Neural cell (in vitro differentiated cells): Measurements from ENCODE around the gene LIN7B. TPM values are rescaled to one million over a fixed set of nuclear protein-coding genes. Genes with fewer than 3 reads are reported as not detected.
A peak's percentile ranks its signal among the peaks of the same experiment; 100 is the strongest.

Source experiments
- H2AFZ ChIP-seq: fragments of 200-600, 300-800 bp; sonication (generic), shearing (Covaris generic); 2 replicates; pipeline ENCODE4 v1.6.0; 2014; ENCODE audit warnings: low read depth, mild to moderate bottlenecking, antibody characterized with exemption, low read length, moderate library complexity
- H3F3A ChIP-seq: fragments of 200-600 bp; shearing (Covaris generic); 2 replicates; pipeline ENCODE4 v1.6.1; 2016; ENCODE audit warnings: mild to moderate bottlenecking, moderate library complexity, mixed read lengths, antibody characterized with exemption, low read length; ENCODE audit not compliant: insufficient read depth, poor library complexity, severe bottlenecking
- H3K27ac ChIP-seq: fragments of 200-600, 300-800 bp; sonication (generic), shearing (Covaris generic); 2 replicates; pipeline ENCODE4 v1.5.1; 2014; ENCODE audit warnings: mild to moderate bottlenecking, low read length, moderate library complexity
- H3K27me3 ChIP-seq: fragments of 300-800, 200-600 bp; sonication (generic), shearing (Covaris generic); 2 replicates; pipeline ENCODE4 v1.6.0; 2014; ENCODE audit warnings: mild to moderate bottlenecking, low read depth, low read length, moderate library complexity; ENCODE audit not compliant: insufficient read depth
- H3K36me3 ChIP-seq: fragments of 300-800, 200-600 bp; sonication (generic), shearing (Covaris generic); 2 replicates; pipeline ENCODE4 v1.5.1; 2014; ENCODE audit warnings: mild to moderate bottlenecking, antibody characterized with exemption, low read length, moderate library complexity; ENCODE audit not compliant: insufficient read depth
- H3K4me2 ChIP-seq: fragments of 300-800, 200-600 bp; sonication (generic), shearing (Covaris generic); 2 replicates; pipeline ENCODE4 v1.6.0; 2014; ENCODE audit warnings: mild to moderate bottlenecking, low read length
- H3K4me3 ChIP-seq: fragments of 300-800, 200-600 bp; sonication (generic), shearing (Covaris generic); 2 replicates; pipeline ENCODE4 v1.5.1; 2014; ENCODE audit warnings: mild to moderate bottlenecking, low read length, moderate library complexity
- H3K79me2 ChIP-seq: fragments of 200-600 bp; shearing (Covaris generic); replicated peaks from 2 replicates; pipeline ENCODE4 v1.6.0; 2014; ENCODE audit warnings: mild to moderate bottlenecking, low read length, moderate library complexity; ENCODE audit not compliant: insufficient read depth
- H3K9ac ChIP-seq: fragments of 300-800, 200-600 bp; sonication (generic), shearing (Covaris generic); 2 replicates; pipeline ENCODE4 v1.6.1; 2016; ENCODE audit warnings: mild to moderate bottlenecking, low read length, mixed read lengths
- H3K9me2 ChIP-seq: fragments of 200-600 bp; shearing (Covaris generic); 2 replicates; pipeline ENCODE4 v1.6.1; 2016; ENCODE audit warnings: mild to moderate bottlenecking, low read length, mixed read lengths; ENCODE audit not compliant: insufficient read depth
- H3K9me3 ChIP-seq: fragments of 200-600, 300-800 bp; sonication (generic), shearing (Covaris generic); 2 replicates; pipeline ENCODE4 v1.6.1; 2016; ENCODE audit warnings: mild to moderate bottlenecking, mixed run types, low read length, moderate library complexity, mixed read lengths
- H4K20me1 ChIP-seq: fragments of 200-600 bp; shearing (Covaris generic); 2 replicates; pipeline ENCODE4 v1.6.1; 2016; ENCODE audit warnings: mild to moderate bottlenecking, mixed run types; ENCODE audit not compliant: insufficient read depth
- EP300 ChIP-seq: fragments of 450-650 bp; conservative IDR thresholded peaks from 2 replicates; pipeline ENCODE4 v1.6.1; 2014; ENCODE audit warnings: antibody characterized with exemption, mild to moderate bottlenecking, moderate library complexity; ENCODE audit not compliant: poor library complexity, severe bottlenecking
- EZH2 ChIP-seq: fragments of 200-600, 300-800 bp; shearing (Covaris generic), sonication (generic); IDR thresholded peaks from 2 replicates; pipeline ENCODE4 v1.6.1; 2014; ENCODE audit warnings: antibody characterized with exemption, low read length, borderline replicate concordance, mild to moderate bottlenecking; ENCODE audit not compliant: insufficient read depth, poor library complexity, severe bottlenecking
- MXI1 ChIP-seq: fragments of 450-650 bp; conservative IDR thresholded peaks from 2 replicates; pipeline ENCODE4 v1.6.1; 2014; ENCODE audit warnings: antibody characterized with exemption, mild to moderate bottlenecking; ENCODE audit not compliant: poor library complexity, severe bottlenecking
- POLR2AphosphoS5 ChIP-seq: IDR thresholded peaks from 2 replicates; pipeline ENCODE4 v1.6.1; 2012
- RAD21 ChIP-seq: fragments of 450-650 bp; conservative IDR thresholded peaks from 2 replicates; pipeline ENCODE4 v1.6.1; 2014; ENCODE audit warnings: antibody characterized with exemption, mild to moderate bottlenecking, moderate library complexity
- REST ChIP-seq: IDR thresholded peaks from 2 replicates; pipeline ENCODE4 v1.6.1; 2012; ENCODE audit warnings: borderline replicate concordance
- SMC3 ChIP-seq: fragments of 450-650 bp; conservative IDR thresholded peaks from 2 replicates; pipeline ENCODE4 v1.6.1; 2014; ENCODE audit warnings: antibody characterized with exemption, mild to moderate bottlenecking, moderate library complexity; ENCODE audit not compliant: poor library complexity
- TAF1 ChIP-seq: IDR thresholded peaks from 2 replicates; pipeline ENCODE4 v1.6.1; 2012; ENCODE audit warnings: low read depth
- polyA plus RNA-seq: library from polyadenylated mRNA; depleted of rRNA; stranded (reverse); fragments of >200 nt; gene quantifications from 2 replicates; pipeline ENCODE4 v1.2.3, GENCODE V29; 2014
- TF ChIP-seq, protein P1 (sequence below): fragments of 450-650 bp; IDR thresholded peaks from 2 replicates; pipeline ENCODE4 v1.5.1; 2014; ENCODE audit warnings: antibody characterized with exemption, mild to moderate bottlenecking, moderate library complexity; ENCODE audit not compliant: poor library complexity, severe bottlenecking

The LIN7B gene
- polyA plus RNA-seq, 1 donor from 2014 or later: 88.7 TPM

DNA sequence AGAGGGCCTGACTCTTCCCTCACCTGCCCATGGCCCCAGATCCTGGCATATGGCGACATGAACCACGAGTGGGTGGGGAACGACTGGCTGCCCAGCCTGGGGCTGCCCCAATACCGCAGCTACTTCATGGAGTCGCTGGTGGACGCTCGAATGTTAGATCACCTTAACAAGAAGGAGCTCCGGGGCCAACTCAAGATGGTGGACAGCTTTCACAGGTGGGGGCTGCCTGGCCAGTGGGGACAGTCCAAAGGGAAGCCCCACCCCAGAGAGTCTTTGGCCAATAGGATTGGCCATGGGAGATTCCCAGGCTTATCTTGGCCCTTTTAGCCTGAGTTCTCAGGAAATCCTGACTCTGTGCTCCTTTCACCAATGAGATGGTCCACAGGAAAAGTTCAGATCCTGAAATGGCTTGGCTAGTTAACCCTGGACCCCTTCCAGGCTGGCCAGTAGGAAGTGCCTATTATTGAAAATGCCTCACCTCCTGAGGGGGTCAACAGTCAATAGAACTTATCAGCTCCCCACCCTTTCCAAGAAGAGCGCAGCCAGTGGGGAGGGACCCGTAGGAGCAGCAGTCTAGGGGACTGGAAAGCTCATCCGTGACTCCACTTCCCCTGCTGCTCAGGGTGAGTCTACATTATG lies 34.0 kb downstream of the LIN7B start:
- H3K27me3 ChIP-seq: no peaks in the 10 kb centered on the region
- no peak overlapping the region for H3K4me2 ChIP-seq
- no peak overlapping the region for H3K9ac ChIP-seq
- H3K9me3 ChIP-seq: no peaks in the 10 kb centered on the region
- no peaks in the 10 kb centered on the region for H3F3A ChIP-seq
- H3K36me3 ChIP-seq: no peaks in the 10 kb centered on the region
- no peak overlapping the region for H3K4me3 ChIP-seq
- H3K9me2 ChIP-seq: no peaks in the 10 kb centered on the region
- H2AFZ ChIP-seq: no peak overlapping the region
- no peak overlapping the region for H3K27ac ChIP-seq
- H3K79me2 ChIP-seq: no peaks in the 10 kb centered on the region
- no peaks in the 10 kb centered on the region for H4K20me1 ChIP-seq
- no peak for TF ChIP-seq POLR2AphosphoS5
- no peak for TF ChIP-seq REST
- TF ChIP-seq SMC3: no peak
- no peak for TF ChIP-seq TAF1
- no peak for TF ChIP-seq RAD21
- TF ChIP-seq EP300: no peak
- TF ChIP-seq, protein P1, sequence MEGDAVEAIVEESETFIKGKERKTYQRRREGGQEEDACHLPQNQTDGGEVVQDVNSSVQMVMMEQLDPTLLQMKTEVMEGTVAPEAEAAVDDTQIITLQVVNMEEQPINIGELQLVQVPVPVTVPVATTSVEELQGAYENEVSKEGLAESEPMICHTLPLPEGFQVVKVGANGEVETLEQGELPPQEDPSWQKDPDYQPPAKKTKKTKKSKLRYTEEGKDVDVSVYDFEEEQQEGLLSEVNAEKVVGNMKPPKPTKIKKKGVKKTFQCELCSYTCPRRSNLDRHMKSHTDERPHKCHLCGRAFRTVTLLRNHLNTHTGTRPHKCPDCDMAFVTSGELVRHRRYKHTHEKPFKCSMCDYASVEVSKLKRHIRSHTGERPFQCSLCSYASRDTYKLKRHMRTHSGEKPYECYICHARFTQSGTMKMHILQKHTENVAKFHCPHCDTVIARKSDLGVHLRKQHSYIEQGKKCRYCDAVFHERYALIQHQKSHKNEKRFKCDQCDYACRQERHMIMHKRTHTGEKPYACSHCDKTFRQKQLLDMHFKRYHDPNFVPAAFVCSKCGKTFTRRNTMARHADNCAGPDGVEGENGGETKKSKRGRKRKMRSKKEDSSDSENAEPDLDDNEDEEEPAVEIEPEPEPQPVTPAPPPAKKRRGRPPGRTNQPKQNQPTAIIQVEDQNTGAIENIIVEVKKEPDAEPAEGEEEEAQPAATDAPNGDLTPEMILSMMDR: no peak
- no peak for TF ChIP-seq MXI1
- TF ChIP-seq EZH2: no peak

DNA sequence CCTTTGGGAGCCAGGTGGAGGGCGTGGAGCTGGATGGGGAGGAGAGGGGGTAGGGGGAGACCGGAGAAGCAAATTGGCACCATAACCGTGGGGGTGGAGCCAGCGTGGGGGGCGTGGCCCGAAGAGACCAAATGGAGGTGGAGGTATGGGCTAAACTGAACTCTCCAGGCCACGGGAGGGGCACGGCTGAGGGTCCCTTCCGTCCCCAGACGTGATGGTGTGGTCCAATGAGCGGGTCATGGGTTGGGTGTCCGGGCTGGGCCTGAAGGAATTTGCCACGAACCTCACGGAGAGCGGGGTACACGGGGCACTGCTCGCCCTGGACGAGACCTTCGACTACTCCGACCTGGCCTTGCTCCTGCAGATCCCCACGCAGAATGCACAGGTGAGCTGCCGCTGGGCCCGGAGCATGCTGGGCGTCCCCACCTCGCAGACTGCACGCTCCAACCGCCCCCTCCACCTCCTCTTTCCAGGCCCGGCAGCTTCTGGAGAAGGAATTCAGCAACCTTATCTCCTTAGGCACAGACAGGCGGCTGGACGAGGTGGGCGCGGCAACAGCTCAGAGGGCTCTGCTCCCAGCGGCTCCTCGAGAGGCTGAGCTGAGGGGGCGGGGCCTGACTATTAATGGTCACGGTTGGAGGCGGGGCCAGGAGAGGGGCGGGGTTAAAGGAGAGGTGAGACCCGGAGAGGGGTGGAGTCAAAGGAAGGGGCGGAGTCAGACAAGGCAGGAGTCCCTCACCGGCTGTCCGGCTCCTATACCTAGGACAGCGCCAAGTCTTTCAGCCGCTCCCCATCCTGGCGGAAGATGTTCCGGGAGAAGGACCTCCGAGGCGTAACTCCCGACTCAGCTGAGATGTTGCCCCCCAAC lies 34.8 kb downstream of the LIN7B start:
- Histone ChIP-seq H2AFZ (peak overlapping the region; percentile 30), H3K9me2 (no peaks in the 10 kb centered on the region)
- TF ChIP-seq RAD21 (no peak), TAF1 (peak; percentile 22), REST (peak; percentile 9)
- TF ChIP-seq, protein P1: no peak

More for the DNA sequence above, 34.8 kb downstream of the LIN7B start:
- H4K20me1 ChIP-seq: no peaks in the 10 kb centered on the region
- peak overlapping the region; percentile 76 for H3K4me2 ChIP-seq
- H3K27me3 ChIP-seq: no peaks in the 10 kb centered on the region
- H3K9ac ChIP-seq: peak overlapping the region; percentile 79
- no peaks in the 10 kb centered on the region for H3K79me2 ChIP-seq
- H3K9me3 ChIP-seq: no peaks in the 10 kb centered on the region
- H3K4me3 ChIP-seq: peak overlapping the region; percentile 96
- H3K27ac ChIP-seq: peak overlapping the region; percentile 78
- H3K36me3 ChIP-seq: no peaks in the 10 kb centered on the region
- H3F3A ChIP-seq: no peaks in the 10 kb centered on the region
